T-cell (primary cell): Measurements from ENCODE around the gene TTC24. TPM values are rescaled to one million over a fixed set of nuclear protein-coding genes. Genes with fewer than 3 reads are reported as not detected.

Experiments used
- ATAC-seq, 4 experiments: fragments of 200-7000 bp in 3 of 4; fragments of 150-1000 bp in 1 of 4; cut with Tn5 transposase; replicated peaks in 1 of 4; 1 replicate in 3 of 4; 2 replicates in 1 of 4; pipeline ENCODE4 v1.10.0; 2021; ENCODE audit warnings: moderate library complexity in 3 of 4, mild to moderate bottlenecking in 2 of 4, moderate number of reproducible peaks in 1 of 4
- CTCF ChIA-PET, 2 donors: fragments of 300-600 bp; sonication (Branson Sonifier 250); formaldehyde crosslinking; loops; one replicate each; lab custom pipeline; 2022; ENCODE audit warnings: antibody characterized with exemption in 2 of 2; lab: Charles Lee
- POLR2A ChIA-PET, 2 donors: fragments of 300-600 bp; sonication (Branson Sonifier 250); formaldehyde crosslinking; loops; one replicate each; lab custom pipeline; 2022; ENCODE audit warnings: antibody characterized with exemption in 2 of 2; lab: Charles Lee
- DNase-seq, 35 experiments: peaks; one replicate each; pipeline versions ENCODE4 v3.0.0 to v3.0.0-alpha.2; 2013 to 2023
- H3K27ac ChIP-seq: one replicate; pipeline ENCODE4 v1.5.1; 2013; ENCODE audit warnings: low read length
- H3K27me3 ChIP-seq, 2 experiments: replicated peaks in 1 of 2; 1 replicate in 1 of 2; 2 replicates in 1 of 2; pipeline versions ENCODE4 v1.6.1 to v1.7.0; 2013; ENCODE audit warnings: low read length in 1 of 2, mixed read lengths in 1 of 2; ENCODE audit not compliant: control insufficient read depth in 2 of 2, insufficient read depth in 2 of 2; ENCODE audit errors: extremely low read depth in 1 of 2
- H3K36me3 ChIP-seq, 2 donors: 1 replicate in 1 of 2; 2 replicates in 1 of 2; pipeline versions ENCODE4 v1.6.1 to v1.7.0; 2013; ENCODE audit warnings: low read length in 1 of 2; ENCODE audit not compliant: control insufficient read depth in 2 of 2, insufficient read depth in 1 of 2; ENCODE audit errors: extremely low read depth in 1 of 2
- H3K4me1 ChIP-seq, 2 experiments: 1 replicate in 1 of 2; 2 replicates in 1 of 2; pipeline versions ENCODE4 v1.6.1 to v1.7.0; 2013; ENCODE audit warnings: low read length in 2 of 2, mixed read lengths in 1 of 2; ENCODE audit not compliant: insufficient read depth in 2 of 2, control insufficient read depth in 1 of 2; ENCODE audit errors: extremely low read depth in 1 of 2
- H3K4me3 ChIP-seq, 2 donors: 1 replicate in 1 of 2; 2 replicates in 1 of 2; pipeline versions ENCODE4 v1.5.1 to v1.7.0; 2013; ENCODE audit warnings: mild to moderate bottlenecking in 2 of 2, low read length in 1 of 2, moderate library complexity in 1 of 2; ENCODE audit not compliant: control insufficient read depth in 1 of 2; ENCODE audit errors: extremely low read depth in 1 of 2
- H3K9me3 ChIP-seq: 2 replicates; pipeline ENCODE4 v1.7.0; 2013
- H3K27ac Mint-ChIP-seq, 2 donors: one replicate each; pipeline ENCODE4 v1.8.0; 2020 to 2021; ENCODE audit warnings: mild to moderate bottlenecking in 2 of 2, mixed read lengths in 2 of 2
- H3K27me3 Mint-ChIP-seq, 2 donors: one replicate each; pipeline ENCODE4 v1.8.0; 2021 to 2022; ENCODE audit warnings: mixed read lengths in 2 of 2
- H3K36me3 Mint-ChIP-seq: one replicate; pipeline ENCODE4 v1.8.0; 2021; ENCODE audit warnings: mixed read lengths
- H3K4me1 Mint-ChIP-seq, 3 donors: one replicate each; pipeline ENCODE4 v1.8.0; 2020 to 2022; ENCODE audit warnings: mixed read lengths in 3 of 3, mild to moderate bottlenecking in 1 of 3
- H3K4me3 Mint-ChIP-seq, 3 donors: one replicate each; pipeline ENCODE4 v1.8.0; 2020 to 2022; ENCODE audit warnings: mild to moderate bottlenecking in 3 of 3, mixed read lengths in 3 of 3, moderate library complexity in 3 of 3
- H3K9me3 Mint-ChIP-seq, 3 donors: one replicate each; pipeline ENCODE4 v1.8.0; 2020 to 2022; ENCODE audit warnings: mixed read lengths in 3 of 3
- WGBS: methylation state at CpG from one replicate; pipeline ENCODE4 v1.1.5; 2013; ENCODE audit warnings: missing lambda C conversion rate; ENCODE audit not compliant: insufficient coverage; 5-methylcytosine and 5-hydroxymethylcytosine counted together
- total RNA-seq, 35 experiments: library from RNA in 6 of 35; stranded (reverse) in 6 of 35; fragments of 120-200 nt in 1 of 35; gene quantifications; one replicate each; pipeline versions ENCODE4 v1.2.1 to v1.2.4 and lab custom pipeline; 2013 to 2026

Gene TTC24
- total RNA-seq, 5 donors from 2014 or later (not counting 1 experiment from before 2014, with no cell fraction given): 9.9 to 43.6 (median 16.4) TPM

- Histone ChIP-seq H3K4me3 (no peak overlapping the region), H3K36me3 (peaks cover 27 to 59% of the 10 kb centered on the region in 2 donors), H3K9me3 (no peaks in the 10 kb centered on the region), H3K27me3 (no peaks in the 10 kb centered on the region), H3K27ac (no peak overlapping the region), H3K4me1 (peaks cover 14 to 29% of the 10 kb centered on the region in 2 experiments)
- no peak for DNase-seq
- ChIA-PET POLR2A (no interaction called here), CTCF (interaction anchor here in 1 of 2 donors (1.1 to 1.7 kb wide), 2 partner anchors 9 to 10 kb away, joined by 6 read pairs; no protein-coding TSS in a partner anchor)
- H3K4me3 Mint-ChIP-seq: no peak overlapping the region
- peak overlapping the region; percentile 3 to 23 for H3K27ac Mint-ChIP-seq
- no peak for ATAC-seq
- WGBS: 94% methylated on average over 2 of the region's 2 CpGs
- H3K36me3 Mint-ChIP-seq: peaks cover 25% of the 10 kb centered on the region
- H3K9me3 Mint-ChIP-seq: no peaks in the 10 kb centered on the region
- no peaks in the 10 kb centered on the region for H3K27me3 Mint-ChIP-seq
- H3K4me1 Mint-ChIP-seq: peaks cover 19 to 33% (median 25%) of the 10 kb centered on the region in 3 donors
Observed at GRCh38 chr1:156595016-156595415, 15.5 kb downstream of the TTC24 start.

DNA sequence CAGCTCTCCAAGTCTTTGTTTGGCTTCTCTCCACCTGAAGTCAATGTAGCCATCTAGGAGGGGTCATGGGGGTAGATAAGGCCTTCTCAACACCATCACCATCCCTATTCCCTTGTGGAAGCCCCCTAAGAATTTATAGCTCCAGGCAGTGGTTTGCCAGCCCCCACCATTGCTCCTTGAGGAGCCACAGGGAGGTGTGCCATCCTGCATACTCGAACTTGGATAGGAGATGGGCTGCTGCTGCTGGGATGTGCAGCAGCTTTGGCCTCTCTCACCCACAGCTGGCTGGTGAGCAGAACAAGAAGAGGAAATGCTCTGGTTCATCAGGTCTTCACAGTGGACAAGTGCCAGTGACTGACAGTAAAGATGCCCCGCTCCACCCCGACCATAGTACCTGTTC, 16.9 kb downstream of the TTC24 start:
- no peak overlapping the region for H3K27ac Mint-ChIP-seq
- peaks cover 12 to 38% of the 10 kb centered on the region in 2 experiments for H3K4me1 ChIP-seq
- H3K27me3 Mint-ChIP-seq: no peaks in the 10 kb centered on the region
- H3K27ac ChIP-seq: no peak overlapping the region
- ChIA-PET POLR2A (no interaction called here), CTCF (interaction anchor here (1.1 kb wide), 2 partner anchors 11 to 116 kb away, joined by 3 to 4 read pairs; no protein-coding TSS in a partner anchor)
- no peak for ATAC-seq
- no peaks in the 10 kb centered on the region for H3K27me3 ChIP-seq
- H3K4me3 Mint-ChIP-seq: no peak overlapping the region
- H3K36me3 Mint-ChIP-seq: peaks cover 25% of the 10 kb centered on the region
- no peaks in the 10 kb centered on the region for H3K9me3 Mint-ChIP-seq
- peaks cover 27 to 59% of the 10 kb centered on the region in 2 donors for H3K36me3 ChIP-seq
- 88% methylated on average over 1 of the region's 3 CpGs for WGBS
- H3K4me1 Mint-ChIP-seq: peaks cover 30 to 37% (median 33%) of the 10 kb centered on the region in 3 donors
- H3K4me3 ChIP-seq: no peak overlapping the region
- H3K9me3 ChIP-seq: no peaks in the 10 kb centered on the region
- DNase-seq: no peak

DNA sequence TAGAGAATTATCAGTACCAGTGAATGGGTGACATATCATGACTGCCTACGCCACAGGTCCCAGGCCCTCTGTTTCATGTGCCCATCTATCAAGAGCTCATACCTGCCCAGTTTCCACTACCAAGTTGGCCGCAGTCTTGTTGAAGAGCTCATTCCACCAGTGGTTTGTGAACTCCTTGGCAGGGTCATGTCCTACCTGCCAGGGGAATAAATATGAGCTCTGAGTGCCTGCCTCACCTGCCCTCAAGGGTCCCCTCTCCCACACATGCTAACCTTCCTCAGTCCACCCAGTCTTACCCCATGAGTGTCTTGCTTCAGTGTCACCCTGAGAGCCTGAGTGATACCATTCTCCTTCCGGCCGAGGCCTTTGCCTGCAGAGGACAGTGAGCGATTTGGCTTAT, 18.6 kb downstream of the TTC24 start:
- Histone ChIP-seq H3K27ac (no peak overlapping the region), H3K4me1 (peaks cover 12 to 37% of the 10 kb centered on the region in 2 experiments), H3K9me3 (no peaks in the 10 kb centered on the region), H3K4me3 (no peak overlapping the region), H3K27me3 (no peaks in the 10 kb centered on the region), H3K36me3 (peaks cover 27 to 55% of the 10 kb centered on the region in 2 donors)
- H3K27me3 Mint-ChIP-seq: no peaks in the 10 kb centered on the region
- 100% methylated on average over 4 of the region's 5 CpGs for WGBS
- H3K36me3 Mint-ChIP-seq: peaks cover 25% of the 10 kb centered on the region
- H3K4me1 Mint-ChIP-seq: peaks cover 35 to 39% (median 37%) of the 10 kb centered on the region in 3 donors
- DNase-seq (no peak), ATAC-seq (no peak)
- CTCF ChIA-PET: interaction anchor here in 1 of 2 donors (0.7 kb wide), 1 partner anchor 13 kb away, joined by 3 read pairs; no protein-coding TSS in a partner anchor
- no peak overlapping the region for H3K27ac Mint-ChIP-seq
- POLR2A ChIA-PET: interaction anchor here in 1 of 2 donors (0.6 kb wide), 1 partner anchor 1237 kb away, joined by 14 read pairs; no protein-coding TSS in a partner anchor
- H3K4me3 Mint-ChIP-seq: no peak overlapping the region
- H3K9me3 Mint-ChIP-seq: no peaks in the 10 kb centered on the region

GRCh38 chr1:156598731-156599432, 19.4 kb downstream of the TTC24 start:
- POLR2A ChIA-PET: no interaction called here
- H3K4me3 Mint-ChIP-seq: no peak overlapping the region

GRCh38 chr1:156599811-156600210, 20.3 kb downstream of the TTC24 start:
- Histone ChIP-seq H3K4me1 (peaks cover 12 to 33% of the 10 kb centered on the region in 2 experiments), H3K9me3 (no peaks in the 10 kb centered on the region), H3K27ac (peak overlapping the region; percentile 49), H3K4me3 (no peak overlapping the region), H3K27me3 (no peaks in the 10 kb centered on the region), H3K36me3 (peaks cover 18 to 41% of the 10 kb centered on the region in 2 donors)
- Mint-ChIP-seq H3K27me3 (no peaks in the 10 kb centered on the region), H3K4me3 (peak overlapping the region in 2 of 3 donors; percentile 79 to 99), H3K4me1 (peaks cover 35 to 38% (median 35%) of the 10 kb centered on the region in 3 donors), H3K9me3 (no peaks in the 10 kb centered on the region), H3K36me3 (peaks cover 25% of the 10 kb centered on the region), H3K27ac (peak overlapping the region in 1 of 2 donors; percentile 36)
- ATAC-seq (peak in 1 of 4 experiments; percentile 64), DNase-seq (peak in 1 of 35 experiments; percentile 59)
- WGBS: 20% methylated on average over 1 of the region's 3 CpGs
- ChIA-PET CTCF (interaction anchor here in 1 of 2 donors (1.6 kb wide), 1 partner anchor 9 kb away, joined by 4 read pairs; no protein-coding TSS in a partner anchor), POLR2A (no interaction called here)

More at GRCh38 chr1:156598731-156599432, 19.4 kb downstream of the TTC24 start:
- H3K9me3 Mint-ChIP-seq: no peaks in the 10 kb centered on the region
- Histone ChIP-seq H3K27me3 (no peaks in the 10 kb centered on the region), H3K27ac (no peak overlapping the region), H3K4me3 (no peak overlapping the region), H3K9me3 (no peaks in the 10 kb centered on the region), H3K4me1 (peaks cover 12 to 33% of the 10 kb centered on the region in 2 experiments), H3K36me3 (peaks cover 24 to 48% of the 10 kb centered on the region in 2 donors)
- CTCF ChIA-PET: interaction anchor here (0.6 to 1.6 kb wide), 3 partner anchors 10 to 139 kb away, joined by 3 to 4 read pairs (median 4); no protein-coding TSS in a partner anchor
- peaks cover 35 to 38% (median 37%) of the 10 kb centered on the region in 3 donors for H3K4me1 Mint-ChIP-seq
- WGBS: no CpG with 5 or more reads among the region's 4 CpGs
- no peak for ATAC-seq
- DNase-seq: no peak
- H3K27ac Mint-ChIP-seq: no peak overlapping the region
- no peaks in the 10 kb centered on the region for H3K27me3 Mint-ChIP-seq
- peaks cover 25% of the 10 kb centered on the region for H3K36me3 Mint-ChIP-seq

DNA sequence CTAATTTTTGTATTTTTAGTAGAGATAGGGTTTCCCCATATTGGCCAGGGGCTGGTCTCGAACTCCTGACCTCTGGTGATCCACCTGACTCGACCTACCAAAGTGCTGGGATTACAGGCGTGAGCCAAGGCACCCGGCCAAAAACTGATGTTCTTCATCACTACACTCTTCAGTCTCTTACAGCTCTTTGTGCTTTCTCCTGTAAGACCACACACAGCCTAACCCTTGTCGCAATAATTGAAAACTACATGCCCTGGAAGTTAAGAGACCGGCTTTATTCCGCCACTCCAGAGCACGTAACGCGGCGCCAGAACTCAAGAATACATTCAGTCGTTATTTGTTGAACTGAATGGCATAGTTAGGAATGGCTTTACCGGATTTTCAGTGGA, 21.2 kb downstream of the TTC24 start:
- WGBS: 4% methylated on average over 12 of the region's 13 CpGs
- H3K4me1 ChIP-seq: peaks cover 12 to 33% of the 10 kb centered on the region in 2 experiments
- Mint-ChIP-seq H3K9me3 (no peaks in the 10 kb centered on the region), H3K4me3 (peak overlapping the region; percentile 79 to 100 (median 99)), H3K36me3 (peaks cover 17% of the 10 kb centered on the region), H3K27ac (peak overlapping the region; percentile 93 to 97), H3K4me1 (peaks cover 26 to 35% (median 35%) of the 10 kb centered on the region in 3 donors), H3K27me3 (no peaks in the 10 kb centered on the region)
- DNase-seq (no peak), ATAC-seq (peak in 3 of 4 experiments; percentile 6 to 24 (median 9))
- H3K27me3 ChIP-seq: no peaks in the 10 kb centered on the region
- peak overlapping the region; percentile 96 to 99 for H3K4me3 ChIP-seq
- POLR2A ChIA-PET: interaction anchor here in 1 of 2 donors (0.6 kb wide), 1 partner anchor 100 kb away, joined by 5 read pairs; no protein-coding TSS in a partner anchor
- H3K36me3 ChIP-seq: peaks cover 10 to 32% of the 10 kb centered on the region in 2 donors
- H3K27ac ChIP-seq: peak overlapping the region; percentile 77
- CTCF ChIA-PET: interaction anchor here in 1 of 2 donors (0.6 to 1.2 kb wide), 2 partner anchors 13 to 99 kb away, joined by 3 read pairs; no protein-coding TSS in a partner anchor
- H3K9me3 ChIP-seq: no peaks in the 10 kb centered on the region
